HG02798 (cell line): ENCODE measurements around the gene PEX10.

Experiments
- ATAC-seq: cut with Tn5 transposase; IDR thresholded peaks from one replicate; pipeline ENCODE4 v1.9.1; 2021; ENCODE audit warnings: mild to moderate bottlenecking; ENCODE audit not compliant: unreplicated experiment, poor library complexity

The PEX10 gene

DNA sequence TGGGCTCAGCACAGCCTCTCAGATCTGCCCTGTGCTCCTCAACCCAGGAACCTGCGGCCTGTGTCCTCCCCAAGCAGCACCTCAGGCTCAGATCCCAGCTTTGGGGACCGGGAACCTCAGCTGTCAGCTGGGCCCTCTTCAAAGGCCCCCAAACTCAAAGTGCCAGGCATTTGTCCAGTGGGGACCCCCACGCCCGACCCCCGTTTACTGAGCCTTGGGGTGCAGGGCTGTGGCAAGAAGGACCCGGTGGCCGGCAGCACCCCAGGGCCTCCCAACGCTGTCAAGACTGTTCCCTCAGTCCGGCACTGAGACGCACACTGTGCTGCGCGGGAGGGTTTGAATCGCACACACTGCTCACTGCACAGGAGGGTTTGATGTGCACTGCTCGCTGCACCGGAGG, 56.0 kb downstream of the PEX10 start:
- ATAC-seq, result no peak

GRCh38 chr1:2355373-2356261, 56.7 kb downstream of the PEX10 start:
- ATAC-seq, result no peak

GRCh38 chr1:2354511-2355372, 57.6 kb downstream of the PEX10 start:
- no peak for ATAC-seq
